K562 (cell line): ENCODE results near the gene ZNF546. TPM values are rescaled to one million over a fixed set of nuclear protein-coding genes. Genes with fewer than 3 reads are reported as not detected.

ENCODE experiments used
- ATAC-seq: fragments of 200-7000 bp; cut with Tn5 transposase; 3 replicates; pipeline ENCODE4 v1.9.1; 2020; ENCODE audit warnings: moderate library complexity
- BruUV-seq: library from RNA; stranded (reverse); fragments of 400-500 nt; replicated peaks from 2 replicates; lab custom pipeline; 2021; lab: Mats Ljungman, UMichigan
- CTCF ChIA-PET: fragments of 300-600 bp; formaldehyde crosslinking; extraction: SDS; loops from one replicate; lab custom pipeline; 2021; ENCODE audit warnings: low intra/inter-chr PET ratio; lab: Yijun Ruan, JAX
- POLR2A ChIA-PET: fragments of 300-600, 350-650 bp; sonication (Branson Sonifier 250); formaldehyde crosslinking; extraction: SDS; loops from one replicate; lab custom pipeline; 2021; ENCODE audit warnings: antibody characterized with exemption, inconsistent platforms; lab: Yijun Ruan, JAX
- DNase-seq, 4 experiments: peaks; one replicate each; pipeline versions ENCODE4 v3.0.0 to v3.0.0-alpha.2; 2011 to 2018; ENCODE audit warnings: low spot score in 3 of 4, mixed read lengths in 3 of 4; ENCODE audit errors: extremely low read depth in 1 of 4
- FAIRE-seq: peaks from 2 replicates; lab custom pipeline; 2011; peaks lifted over from hg19 to GRCh38; lab: Jason Lieb, UNC
- H2AFZ ChIP-seq: 2 replicates; pipeline ENCODE4 v1.6.0; 2011; ENCODE audit warnings: low read depth, low read length, control low read depth, inconsistent platforms
- H3K27ac ChIP-seq: fragments of 200-600 bp; 3 replicates; pipeline ENCODE4 v1.8.0; 2011; ENCODE audit warnings: low read depth, mild to moderate bottlenecking, control low read depth, inconsistent platforms, low read length, moderate library complexity, mixed read lengths; ENCODE audit errors: extremely low read depth
- H3K27me3 ChIP-seq, 2 experiments: fragments of 300-600 bp in 1 of 2; 2 replicates in 1 of 2; 3 replicates in 1 of 2; pipeline versions ENCODE4 v1.6.0 to v1.8.0; 2011; ENCODE audit warnings: inconsistent platforms in 2 of 2, low read length in 2 of 2, mild to moderate bottlenecking in 1 of 2, mixed read lengths in 1 of 2, moderate library complexity in 1 of 2; ENCODE audit not compliant: control insufficient read depth in 2 of 2, insufficient read depth in 2 of 2
- H3K36me3 ChIP-seq: fragments of 300-600 bp; 3 replicates; pipeline ENCODE4 v1.8.0; 2011; ENCODE audit warnings: mild to moderate bottlenecking, low read length, inconsistent platforms; ENCODE audit not compliant: control insufficient read depth, insufficient read depth
- H3K4me1 ChIP-seq, 2 experiments: fragments of 200-600 bp in 1 of 2; replicated peaks in 1 of 2; 2 replicates in 1 of 2; 3 replicates in 1 of 2; pipeline versions ENCODE4 v1.5.1 to v1.8.0; 2011; ENCODE audit warnings: inconsistent platforms in 2 of 2, low read length in 2 of 2, mild to moderate bottlenecking in 1 of 2, mixed read lengths in 1 of 2, moderate library complexity in 1 of 2; ENCODE audit not compliant: control insufficient read depth in 2 of 2, insufficient read depth in 2 of 2
- H3K4me2 ChIP-seq: 2 replicates; pipeline ENCODE4 v1.6.1; 2011; ENCODE audit warnings: low read length, control low read depth, inconsistent platforms, mixed read lengths; ENCODE audit not compliant: insufficient read depth
- H3K4me3 ChIP-seq: fragments of 200-600 bp; sonication (generic), shearing (Covaris generic); 2 replicates; pipeline ENCODE4 v1.5.1; 2016; ENCODE audit warnings: control low read depth, inconsistent platforms
- H3K79me2 ChIP-seq: fragments of 200-600 bp; 3 replicates; pipeline ENCODE4 v1.8.0; 2011; ENCODE audit warnings: low read length, inconsistent platforms; ENCODE audit not compliant: control insufficient read depth, insufficient read depth
- H3K9ac ChIP-seq, 2 experiments: 2 replicates each; pipeline versions ENCODE4 v1.6.0 to v1.6.1; 2011; ENCODE audit warnings: low read depth in 2 of 2, low read length in 2 of 2, control low read depth in 1 of 2, inconsistent platforms in 1 of 2, mild to moderate bottlenecking in 1 of 2, mixed read lengths in 1 of 2; ENCODE audit not compliant: insufficient read depth in 1 of 2
- H3K9me1 ChIP-seq: one replicate; pipeline ENCODE4 v1.6.0; 2011; ENCODE audit warnings: inconsistent platforms, mild to moderate bottlenecking, low read length, moderate library complexity; ENCODE audit not compliant: control insufficient read depth, insufficient read depth
- H3K9me3 ChIP-seq: replicated peaks from 2 replicates; pipeline ENCODE4 v1.5.1; 2011; ENCODE audit warnings: low read depth, low read length, inconsistent platforms; ENCODE audit not compliant: control insufficient read depth, insufficient read depth
- H4K20me1 ChIP-seq: replicated peaks from 2 replicates; pipeline ENCODE4 v1.6.1; 2011; ENCODE audit warnings: low read length, inconsistent platforms, mixed read lengths; ENCODE audit not compliant: control insufficient read depth, insufficient read depth
- BHLHE40 ChIP-seq: IDR thresholded peaks from 2 replicates; pipeline ENCODE4 v1.6.1; 2011; ENCODE audit warnings: low read length, improper control_type of control experiment
- E2F5 ChIP-seq: sonication (generic); formaldehyde crosslinking; IDR thresholded peaks from 2 replicates; pipeline ENCODE4 v1.8.0; 2022; ENCODE audit warnings: mild to moderate bottlenecking, missing genetic modification reagents
- GATA2 ChIP-seq: sonication (generic); formaldehyde crosslinking; IDR thresholded peaks from 2 replicates; pipeline ENCODE4 v1.4.0; 2020; ENCODE audit warnings: mild to moderate bottlenecking, missing genetic modification reagents
- NR4A1 ChIP-seq, 2 experiments: fragments of 250-450 bp in 1 of 2; fragments of 450-650 bp in 1 of 2; sonication (Bioruptor Pico) in 1 of 2; IDR thresholded peaks; 2 replicates each; pipeline versions ENCODE4 v1.4.0 to v1.6.1; 2016 to 2020; ENCODE audit warnings: mild to moderate bottlenecking in 2 of 2, missing compliant biosample characterization in 1 of 2, missing genetic modification characterization in 1 of 2, moderate library complexity in 1 of 2
- RBM14 ChIP-seq: fragments of 200-400 bp; formaldehyde crosslinking; IDR thresholded peaks from 2 replicates; pipeline ENCODE4 v1.6.1; 2018; ENCODE audit warnings: low read depth, mild to moderate bottlenecking, low read length, moderate library complexity, borderline replicate concordance; ENCODE audit not compliant: insufficient read depth
- SMARCE1 ChIP-seq: fragments of 450-650 bp; IDR thresholded peaks from 2 replicates; pipeline ENCODE4 v1.7.1; 2016; ENCODE audit warnings: mild to moderate bottlenecking
- ZNF134 ChIP-seq: fragments of 250-450 bp; sonication (Bioruptor Pico); conservative IDR thresholded peaks from 2 replicates; pipeline ENCODE4 v1.4.0; 2020
- ZNF449 ChIP-seq: fragments of 250-450 bp; sonication (Bioruptor Pico); IDR thresholded peaks from 2 replicates; pipeline ENCODE4 v1.8.0; 2022; ENCODE audit warnings: moderate library complexity, mild to moderate bottlenecking, inconsistent platforms
- ZNF695 ChIP-seq: fragments of 450-650 bp; formaldehyde crosslinking; IDR thresholded peaks from 2 replicates; pipeline ENCODE4 v1.4.0; 2020; ENCODE audit warnings: mild to moderate bottlenecking, moderate library complexity
- WGBS: fragments of 100-300 bp; shearing (Covaris generic); methylation state at CpG from one replicate; pipeline ENCODE4 v1.1.6; 2016; ENCODE audit warnings: low coverage, mixed read lengths; ENCODE audit not compliant: insufficient coverage; ENCODE audit errors: missing lambda C conversion rate; 5-methylcytosine and 5-hydroxymethylcytosine counted together
- in situ Hi-C: fragments of 300-500 bp; cut with MboI; formaldehyde crosslinking; loops from 4 replicates; pipeline ENCODE4 v1.15.0; 2018; ENCODE audit warnings: inconsistent platforms, mixed read lengths
- intact Hi-C: fragments of 100-400 bp; cut with micrococcal nuclease; formaldehyde crosslinking; loops from 2 replicates; pipeline ENCODE4 v1.14.2; 2022
- polyA plus RNA-seq, 8 experiments: library from polyadenylated mRNA; depleted of rRNA in 4 of 8; stranded (reverse) in 5 of 8; unstranded in 3 of 8; fragments of >200 nt; fragmentation: Nextera tagmentation in 2 of 8; fragmentation: Illumina TruSeq in 1 of 8; extraction: Ambion mirVana in 2 of 8; extraction: Trizol in 1 of 8; gene quantifications; 2 replicates each; pipeline versions ENCODE4 v1.2.1 to v1.2.3, GENCODE V29; 2011 to 2014; ENCODE audit warnings: inconsistent platforms in 1 of 8, missing spikeins in 1 of 8
- total RNA-seq, 7 experiments: library from RNA; depleted of rRNA in 6 of 7; stranded (reverse); fragments of >200 nt in 6 of 7; fragmentation: Illumina TruSeq in 2 of 7; extraction: Trizol in 2 of 7; gene quantifications; 2 replicates each; pipeline versions ENCODE4 v1.2.1 to v1.2.3, GENCODE V29; 2011 to 2021; ENCODE audit warnings: low replicate concordance in 1 of 7
- TF ChIP-seq, protein P1 (sequence below): fragments of 450-650 bp; formaldehyde crosslinking; IDR thresholded peaks from 2 replicates; pipeline ENCODE4 v1.4.0; 2022; ENCODE audit warnings: mild to moderate bottlenecking, moderate library complexity
- TF ChIP-seq, protein P2 (sequence below): sonication (generic); formaldehyde crosslinking; IDR thresholded peaks from 2 replicates; pipeline ENCODE4 v1.8.1; 2023; ENCODE audit warnings: missing genetic modification reagents, mild to moderate bottlenecking, borderline replicate concordance
- TF ChIP-seq, protein P3 (sequence below): fragments of 250-450 bp; sonication (Bioruptor Pico); IDR thresholded peaks from 2 replicates; pipeline ENCODE4 v1.5.0; 2020; ENCODE audit warnings: mild to moderate bottlenecking, borderline replicate concordance

ZNF546 gene
- total and polyA plus RNA-seq, 9 of the 15 experiments (the other 6 are each of a cell fraction or from before 2014, with no cell fraction given), result 0.73 to 5.1 (median 2.2) TPM

GRCh38 chr19:39953915-39954314 is 42.9 kb upstream of the ZNF546 start:
- DNase-seq, result no peak
- Histone ChIP-seq H4K20me1 (no peaks in the 10 kb centered on the region), H3K36me3 (no peaks in the 10 kb centered on the region), H3K4me1 (no peaks in the 10 kb centered on the region), H3K9me3 (no peaks in the 10 kb centered on the region), H3K27ac (no peak overlapping the region), H3K27me3 (peaks cover 3% of the 10 kb centered on the region in 2 experiments; a peak in 2 of 5 replicates), H3K4me3 (no peak overlapping the region), H3K9me1 (no peaks in the 10 kb centered on the region), H3K4me2 (no peak overlapping the region), H2AFZ (no peak overlapping the region), H3K9ac (no peak overlapping the region), H3K79me2 (no peaks in the 10 kb centered on the region)
- BruUV-seq, result no TSS peak
- CTCF ChIA-PET, result no interaction called here
- no peak for ATAC-seq
- in situ Hi-C loops, result no loop called here
- intact Hi-C loops, result no loop called here
- FAIRE-seq, result no peak
- POLR2A ChIA-PET, result interaction anchor here (0.6 to 2.2 kb wide), 3 partner anchors 14 to 20 kb away, joined by 3 to 10 read pairs (median 5); partner anchors contain the start of gene PSMC4
- WGBS, result 10% methylated on average over 7 of the region's 7 CpGs
- TF ChIP-seq, protein P1, sequence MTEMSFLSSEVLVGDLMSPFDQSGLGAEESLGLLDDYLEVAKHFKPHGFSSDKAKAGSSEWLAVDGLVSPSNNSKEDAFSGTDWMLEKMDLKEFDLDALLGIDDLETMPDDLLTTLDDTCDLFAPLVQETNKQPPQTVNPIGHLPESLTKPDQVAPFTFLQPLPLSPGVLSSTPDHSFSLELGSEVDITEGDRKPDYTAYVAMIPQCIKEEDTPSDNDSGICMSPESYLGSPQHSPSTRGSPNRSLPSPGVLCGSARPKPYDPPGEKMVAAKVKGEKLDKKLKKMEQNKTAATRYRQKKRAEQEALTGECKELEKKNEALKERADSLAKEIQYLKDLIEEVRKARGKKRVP (CRISPR knock-in tag), result no peak
- TF ChIP-seq SMARCE1, result no peak
- no peak for TF ChIP-seq GATA2
- no peak for TF ChIP-seq ZNF134 (CRISPR knock-in tag)
- TF ChIP-seq, protein P2, sequence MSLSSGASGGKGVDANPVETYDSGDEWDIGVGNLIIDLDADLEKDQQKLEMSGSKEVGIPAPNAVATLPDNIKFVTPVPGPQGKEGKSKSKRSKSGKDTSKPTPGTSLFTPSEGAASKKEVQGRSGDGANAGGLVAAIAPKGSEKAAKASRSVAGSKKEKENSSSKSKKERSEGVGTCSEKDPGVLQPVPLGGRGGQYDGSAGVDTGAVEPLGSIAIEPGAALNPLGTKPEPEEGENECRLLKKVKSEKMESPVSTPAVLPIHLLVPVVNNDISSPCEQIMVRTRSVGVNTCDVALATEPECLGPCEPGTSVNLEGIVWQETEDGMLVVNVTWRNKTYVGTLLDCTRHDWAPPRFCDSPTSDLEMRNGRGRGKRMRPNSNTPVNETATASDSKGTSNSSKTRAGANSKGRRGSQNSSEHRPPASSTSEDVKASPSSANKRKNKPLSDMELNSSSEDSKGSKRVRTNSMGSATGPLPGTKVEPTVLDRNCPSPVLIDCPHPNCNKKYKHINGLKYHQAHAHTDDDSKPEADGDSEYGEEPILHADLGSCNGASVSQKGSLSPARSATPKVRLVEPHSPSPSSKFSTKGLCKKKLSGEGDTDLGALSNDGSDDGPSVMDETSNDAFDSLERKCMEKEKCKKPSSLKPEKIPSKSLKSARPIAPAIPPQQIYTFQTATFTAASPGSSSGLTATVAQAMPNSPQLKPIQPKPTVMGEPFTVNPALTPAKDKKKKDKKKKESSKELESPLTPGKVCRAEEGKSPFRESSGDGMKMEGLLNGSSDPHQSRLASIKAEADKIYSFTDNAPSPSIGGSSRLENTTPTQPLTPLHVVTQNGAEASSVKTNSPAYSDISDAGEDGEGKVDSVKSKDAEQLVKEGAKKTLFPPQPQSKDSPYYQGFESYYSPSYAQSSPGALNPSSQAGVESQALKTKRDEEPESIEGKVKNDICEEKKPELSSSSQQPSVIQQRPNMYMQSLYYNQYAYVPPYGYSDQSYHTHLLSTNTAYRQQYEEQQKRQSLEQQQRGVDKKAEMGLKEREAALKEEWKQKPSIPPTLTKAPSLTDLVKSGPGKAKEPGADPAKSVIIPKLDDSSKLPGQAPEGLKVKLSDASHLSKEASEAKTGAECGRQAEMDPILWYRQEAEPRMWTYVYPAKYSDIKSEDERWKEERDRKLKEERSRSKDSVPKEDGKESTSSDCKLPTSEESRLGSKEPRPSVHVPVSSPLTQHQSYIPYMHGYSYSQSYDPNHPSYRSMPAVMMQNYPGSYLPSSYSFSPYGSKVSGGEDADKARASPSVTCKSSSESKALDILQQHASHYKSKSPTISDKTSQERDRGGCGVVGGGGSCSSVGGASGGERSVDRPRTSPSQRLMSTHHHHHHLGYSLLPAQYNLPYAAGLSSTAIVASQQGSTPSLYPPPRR (CRISPR knock-in tag), result no peak
- no peak for TF ChIP-seq NR4A1 (CRISPR knock-in tag; IDR thresholded peaks at IDR 0.05)
- no peak for TF ChIP-seq NR4A1 (tag; IDR thresholded peaks at IDR 0.05)
- TF ChIP-seq, protein P3, sequence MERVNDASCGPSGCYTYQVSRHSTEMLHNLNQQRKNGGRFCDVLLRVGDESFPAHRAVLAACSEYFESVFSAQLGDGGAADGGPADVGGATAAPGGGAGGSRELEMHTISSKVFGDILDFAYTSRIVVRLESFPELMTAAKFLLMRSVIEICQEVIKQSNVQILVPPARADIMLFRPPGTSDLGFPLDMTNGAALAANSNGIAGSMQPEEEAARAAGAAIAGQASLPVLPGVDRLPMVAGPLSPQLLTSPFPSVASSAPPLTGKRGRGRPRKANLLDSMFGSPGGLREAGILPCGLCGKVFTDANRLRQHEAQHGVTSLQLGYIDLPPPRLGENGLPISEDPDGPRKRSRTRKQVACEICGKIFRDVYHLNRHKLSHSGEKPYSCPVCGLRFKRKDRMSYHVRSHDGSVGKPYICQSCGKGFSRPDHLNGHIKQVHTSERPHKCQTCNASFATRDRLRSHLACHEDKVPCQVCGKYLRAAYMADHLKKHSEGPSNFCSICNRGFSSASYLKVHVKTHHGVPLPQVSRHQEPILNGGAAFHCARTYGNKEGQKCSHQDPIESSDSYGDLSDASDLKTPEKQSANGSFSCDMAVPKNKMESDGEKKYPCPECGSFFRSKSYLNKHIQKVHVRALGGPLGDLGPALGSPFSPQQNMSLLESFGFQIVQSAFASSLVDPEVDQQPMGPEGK (CRISPR knock-in tag), result no peak
- no peak for TF ChIP-seq ZNF695 (CRISPR knock-in tag)
- TF ChIP-seq E2F5, result no peak
- no peak for TF ChIP-seq RBM14
- no peak for TF ChIP-seq ZNF449 (CRISPR knock-in tag)
- no peak for TF ChIP-seq BHLHE40
